HG02870 (cell line): ENCODE results near the gene SLC4A8.

ENCODE experiments used
- ATAC-seq: cut with Tn5 transposase; IDR thresholded peaks from one replicate; pipeline ENCODE4 v1.9.1; 2021; ENCODE audit warnings: mild to moderate bottlenecking, moderate library complexity; ENCODE audit not compliant: unreplicated experiment

The SLC4A8 gene

DNA sequence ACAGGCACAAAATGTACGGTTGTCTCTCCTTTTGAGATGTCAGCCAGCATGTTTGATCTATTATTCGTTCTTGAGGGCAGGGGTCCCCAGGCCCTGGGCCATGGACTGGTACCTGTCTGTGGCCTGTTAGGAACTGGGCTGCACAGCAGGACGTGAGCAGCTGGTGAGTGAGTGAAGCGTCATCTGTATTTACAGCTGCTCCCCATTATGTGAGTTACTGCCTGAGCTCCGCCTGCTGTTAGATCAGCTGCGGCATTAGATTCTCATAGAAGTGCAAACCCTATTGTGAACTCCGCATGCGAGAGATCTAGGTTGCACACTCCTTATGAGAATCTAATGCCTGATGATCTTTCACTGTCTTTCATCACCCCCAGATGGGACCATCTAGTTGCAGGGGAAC is 125.0 kb downstream of the SLC4A8 start:
- no peak for ATAC-seq
